Measurements from ENCODE around the gene MRPL10. TPM values are rescaled to one million over a fixed set of nuclear protein-coding genes. Genes with fewer than 3 reads are reported as not detected.
A peak's percentile ranks its signal among the peaks of the same experiment; 100 is the strongest.

Gene MRPL10
- total RNA-seq, 2 experiments from 2014 or later: 49.0 to 51.4 TPM

DNA sequence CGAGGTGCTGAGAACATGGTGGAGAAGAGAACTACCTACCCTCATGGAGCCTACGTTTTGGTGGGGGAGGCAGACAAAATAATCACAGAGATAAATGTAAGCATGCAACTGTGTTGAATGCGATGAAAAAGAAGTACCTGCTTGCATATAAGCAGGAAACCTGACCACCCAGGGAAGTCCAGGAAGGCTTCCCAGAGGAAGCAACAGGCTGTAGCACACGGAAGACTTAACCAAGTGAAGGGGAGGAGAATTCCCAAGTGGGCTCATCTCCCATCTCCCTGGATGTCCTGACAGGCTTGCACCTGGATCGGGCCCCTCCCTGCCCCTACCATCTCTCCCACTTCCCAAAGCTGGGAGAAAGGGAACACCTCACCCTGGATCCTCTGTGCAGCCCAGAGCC is 7.7 kb upstream of the MRPL10 start:
- POLR2A ChIA-PET: interaction anchor here (3.4 kb wide), 1 partner anchor 7 kb away, joined by 22 read pairs; the partner anchor contains the start of genes LRRC46 and MRPL10
- ATAC-seq (ENCODE audit: poor library complexity): no peak
- intact Hi-C loops (cut with DNase I, micrococcal nuclease): loop anchor here in 1 of 2 experiments (10.0 kb wide), 1 partner anchor 266 kb away; the partner anchor contains the start of genes CBX1 and SNX11

GRCh38 chr17:47838636-47839035 is 7.3 kb upstream of the MRPL10 start:
- ATAC-seq (ENCODE audit: poor library complexity) (no peak), DNase-seq (no peak)
- H3K4me1 Mint-ChIP-seq (ENCODE audit: low read depth): peaks cover 49% of the 10 kb centered on the region
- intact Hi-C loops (cut with DNase I, micrococcal nuclease): loop anchor here in 1 of 2 experiments (10.0 kb wide), 1 partner anchor 266 kb away; the partner anchor contains the start of genes CBX1 and SNX11
- peaks cover 19% of the 10 kb centered on the region for H3K36me3 ChIP-seq (ENCODE audit: insufficient read depth, low read length)
- no peak overlapping the region for H3K4me3 ChIP-seq (ENCODE audit: low read length)
- TF ChIP-seq CTCF (IDR thresholded peaks at IDR 0.05): no peak
- no peaks in the 10 kb centered on the region for H3K36me3 Mint-ChIP-seq (ENCODE audit: low read depth)
- no peaks in the 10 kb centered on the region for H3K27me3 ChIP-seq (ENCODE audit: control insufficient read depth in 1 of 2, insufficient read depth in 2 of 2, low read length in 2 of 2)
- H3K9me3 ChIP-seq (ENCODE audit: control insufficient read depth in 1 of 2, insufficient read depth in 1 of 2, low read length in 2 of 2): no peaks in the 10 kb centered on the region
- H3K4me1 ChIP-seq (ENCODE audit: insufficient read depth, low read length): peaks cover 61% of the 10 kb centered on the region
- H3K27me3 Mint-ChIP-seq: peaks cover 4% of the 10 kb centered on the region
- peak overlapping the region; percentile 48 for H3K4me3 Mint-ChIP-seq
- H3K27ac Mint-ChIP-seq: no peak overlapping the region
- H3K27ac ChIP-seq (ENCODE audit: low read depth in 1 of 2, low read length in 2 of 2): no peak overlapping the region
- ChIA-PET POLR2A (interaction anchor here (3.4 kb wide), 1 partner anchor 7 kb away, joined by 22 read pairs; the partner anchor contains the start of genes LRRC46 and MRPL10), CTCF (no interaction called here)
- H3K9me3 Mint-ChIP-seq: no peaks in the 10 kb centered on the region

More for the DNA sequence above, 7.7 kb upstream of the MRPL10 start:
- TF ChIP-seq CTCF (IDR thresholded peaks at IDR 0.05): no peak
- Mint-ChIP-seq H3K4me3 (peak overlapping the region; percentile 48), H3K27me3 (peaks cover 4% of the 10 kb centered on the region), H3K36me3 (ENCODE audit: low read depth) (no peaks in the 10 kb centered on the region), H3K9me3 (no peaks in the 10 kb centered on the region), H3K4me1 (ENCODE audit: low read depth) (peaks cover 45% of the 10 kb centered on the region), H3K27ac (no peak overlapping the region)
- Histone ChIP-seq H3K27me3 (ENCODE audit: control insufficient read depth in 1 of 2, insufficient read depth in 2 of 2, low read length in 2 of 2) (peaks cover 0 to 2% of the 10 kb centered on the region in 2 experiments), H3K4me1 (ENCODE audit: insufficient read depth, low read length) (peaks cover 57% of the 10 kb centered on the region), H3K27ac (ENCODE audit: low read depth in 1 of 2, low read length in 2 of 2) (no peak overlapping the region), H3K9me3 (ENCODE audit: control insufficient read depth in 1 of 2, insufficient read depth in 1 of 2, low read length in 2 of 2) (no peaks in the 10 kb centered on the region), H3K36me3 (ENCODE audit: insufficient read depth, low read length) (peaks cover 19% of the 10 kb centered on the region), H3K4me3 (ENCODE audit: low read length) (no peak overlapping the region)
- DNase-seq: no peak
- CTCF ChIA-PET: no interaction called here

DNA sequence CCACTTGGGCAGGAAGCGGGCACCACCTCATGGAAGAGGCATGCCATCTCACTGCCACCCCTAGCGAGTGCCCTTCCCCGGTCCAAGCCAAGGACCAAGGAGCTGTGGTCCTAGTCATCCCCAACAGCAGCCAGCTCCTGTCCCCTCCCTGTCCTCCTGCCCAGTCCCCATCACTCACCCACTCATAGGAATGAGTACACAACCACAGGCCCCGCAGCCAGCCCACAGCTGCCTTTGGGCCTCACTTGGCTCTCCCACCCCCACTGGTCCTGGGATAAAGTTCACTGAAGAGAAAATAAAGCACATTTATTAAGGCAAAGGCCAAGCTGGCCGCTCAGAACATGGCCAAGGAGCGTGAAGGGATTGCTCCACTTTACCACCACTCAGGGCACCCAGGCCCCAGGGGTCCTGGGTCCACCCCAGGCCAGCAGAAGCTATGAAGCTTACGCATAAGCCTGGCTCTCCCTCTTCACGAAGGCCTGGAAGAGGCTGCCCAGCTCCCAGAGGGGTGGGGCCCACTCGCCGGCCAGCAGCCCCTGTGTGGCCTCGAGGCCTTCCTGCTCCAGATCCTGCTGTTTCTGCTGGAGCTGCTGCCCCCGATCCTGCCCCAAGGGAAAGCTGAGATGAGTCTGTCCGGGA is 6.2 kb upstream of the MRPL10 start:
- H3K4me1 Mint-ChIP-seq (ENCODE audit: low read depth): peaks cover 49% of the 10 kb centered on the region

More for the DNA sequence above, 6.2 kb upstream of the MRPL10 start:
- Histone ChIP-seq H3K4me1 (ENCODE audit: insufficient read depth, low read length) (peaks cover 52% of the 10 kb centered on the region), H3K27ac (ENCODE audit: low read depth in 1 of 2, low read length in 2 of 2) (no peak overlapping the region), H3K4me3 (ENCODE audit: low read length) (no peak overlapping the region), H3K36me3 (ENCODE audit: insufficient read depth, low read length) (peaks cover 19% of the 10 kb centered on the region), H3K9me3 (ENCODE audit: control insufficient read depth in 1 of 2, insufficient read depth in 1 of 2, low read length in 2 of 2) (no peaks in the 10 kb centered on the region), H3K27me3 (ENCODE audit: control insufficient read depth in 1 of 2, insufficient read depth in 2 of 2, low read length in 2 of 2) (no peaks in the 10 kb centered on the region)
- peak overlapping the region; percentile 15 for H3K4me3 Mint-ChIP-seq
- DNase-seq: no peak
- no peaks in the 10 kb centered on the region for H3K9me3 Mint-ChIP-seq
- no peak for ATAC-seq (ENCODE audit: poor library complexity)
- no peaks in the 10 kb centered on the region for H3K27me3 Mint-ChIP-seq
- TF ChIP-seq CTCF (IDR thresholded peaks at IDR 0.05): no peak
- no peaks in the 10 kb centered on the region for H3K36me3 Mint-ChIP-seq (ENCODE audit: low read depth)
- POLR2A ChIA-PET: interaction anchor here (1.8 kb wide), 1 partner anchor 58 kb away, joined by 14 read pairs; the partner anchor contains the start of gene SP2
- intact Hi-C loops (cut with DNase I, micrococcal nuclease): loop anchor here in 1 of 2 experiments (10.0 kb wide), 1 partner anchor 267 kb away; the partner anchor contains the start of genes CBX1 and SNX11
- CTCF ChIA-PET: no interaction called here
- H3K27ac Mint-ChIP-seq: no peak overlapping the region
